VCaP (cell line): ENCODE data around the gene BEND6.

ENCODE experiments used
- H3K27ac ChIP-seq: fragments of 450-650 bp; 2 replicates; pipeline ENCODE4 v1.5.1; 2017
- TF ChIP-seq, protein P1 (sequence below): fragments of 450-650 bp; conservative IDR thresholded peaks from 2 replicates; pipeline ENCODE4 v1.5.1; 2017; ENCODE audit warnings: mild to moderate bottlenecking, moderate library complexity

Gene BEND6

DNA sequence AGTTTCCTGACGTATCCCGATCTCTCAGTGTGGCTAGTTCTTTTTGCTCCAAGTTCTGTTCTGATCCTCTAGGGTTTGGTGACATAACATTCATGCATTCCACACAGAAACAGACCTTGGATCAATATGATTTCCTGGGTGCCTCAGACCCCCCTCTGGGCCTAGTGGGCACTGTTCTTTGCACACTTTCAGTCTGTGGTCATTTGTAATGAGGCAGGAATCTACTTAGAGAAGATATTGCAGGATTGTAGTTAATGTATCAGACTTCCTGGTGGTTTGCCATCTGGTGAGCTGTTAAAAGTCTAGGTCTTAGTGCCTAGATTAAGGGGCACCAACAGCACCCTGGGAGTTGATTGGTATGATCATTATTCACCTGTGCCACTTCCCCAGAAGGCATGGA, 7.5 kb downstream of the BEND6 start:
- TF ChIP-seq, protein P1, sequence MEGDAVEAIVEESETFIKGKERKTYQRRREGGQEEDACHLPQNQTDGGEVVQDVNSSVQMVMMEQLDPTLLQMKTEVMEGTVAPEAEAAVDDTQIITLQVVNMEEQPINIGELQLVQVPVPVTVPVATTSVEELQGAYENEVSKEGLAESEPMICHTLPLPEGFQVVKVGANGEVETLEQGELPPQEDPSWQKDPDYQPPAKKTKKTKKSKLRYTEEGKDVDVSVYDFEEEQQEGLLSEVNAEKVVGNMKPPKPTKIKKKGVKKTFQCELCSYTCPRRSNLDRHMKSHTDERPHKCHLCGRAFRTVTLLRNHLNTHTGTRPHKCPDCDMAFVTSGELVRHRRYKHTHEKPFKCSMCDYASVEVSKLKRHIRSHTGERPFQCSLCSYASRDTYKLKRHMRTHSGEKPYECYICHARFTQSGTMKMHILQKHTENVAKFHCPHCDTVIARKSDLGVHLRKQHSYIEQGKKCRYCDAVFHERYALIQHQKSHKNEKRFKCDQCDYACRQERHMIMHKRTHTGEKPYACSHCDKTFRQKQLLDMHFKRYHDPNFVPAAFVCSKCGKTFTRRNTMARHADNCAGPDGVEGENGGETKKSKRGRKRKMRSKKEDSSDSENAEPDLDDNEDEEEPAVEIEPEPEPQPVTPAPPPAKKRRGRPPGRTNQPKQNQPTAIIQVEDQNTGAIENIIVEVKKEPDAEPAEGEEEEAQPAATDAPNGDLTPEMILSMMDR, result no peak
- H3K27ac ChIP-seq, result no peak overlapping the region

DNA sequence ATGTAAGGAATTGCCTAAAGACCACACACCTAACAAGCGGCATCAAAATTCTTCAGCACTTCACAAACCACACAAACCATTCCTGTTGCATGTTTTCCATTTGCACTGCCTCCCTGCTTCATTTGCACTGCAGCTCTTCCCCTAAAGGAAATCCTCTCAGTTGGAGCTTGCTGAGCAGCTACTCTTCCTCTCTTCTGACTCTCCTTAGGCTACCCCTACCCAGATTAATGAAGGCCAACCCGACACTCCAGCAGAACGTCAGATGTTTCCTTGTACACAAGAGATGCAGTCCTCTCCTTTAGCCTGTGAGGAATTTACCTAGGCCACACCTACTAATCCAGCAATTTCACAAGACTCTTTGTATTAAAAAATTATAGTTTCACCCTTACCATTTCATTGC, 8.1 kb downstream of the BEND6 start:
- TF ChIP-seq, protein P1, result no peak
- H3K27ac ChIP-seq, result no peak overlapping the region

DNA sequence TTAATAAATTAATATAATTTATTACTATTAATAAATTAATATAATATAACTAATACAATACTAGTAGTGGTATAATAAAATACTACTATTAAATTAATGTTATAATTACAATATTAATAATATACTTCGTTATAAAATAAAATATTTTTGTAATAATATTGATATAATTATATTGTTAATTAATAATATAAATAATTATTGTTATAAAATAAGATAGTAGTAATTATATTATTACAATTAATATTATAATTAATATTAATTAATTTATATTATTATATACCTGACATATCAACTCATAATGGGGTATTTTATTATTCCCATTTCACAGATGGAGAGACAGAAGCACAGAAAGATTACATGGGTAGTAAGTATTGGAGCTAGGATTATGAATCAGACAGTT, 8.9 kb downstream of the BEND6 start:
- no peak overlapping the region for H3K27ac ChIP-seq
- TF ChIP-seq, protein P1, result no peak

DNA sequence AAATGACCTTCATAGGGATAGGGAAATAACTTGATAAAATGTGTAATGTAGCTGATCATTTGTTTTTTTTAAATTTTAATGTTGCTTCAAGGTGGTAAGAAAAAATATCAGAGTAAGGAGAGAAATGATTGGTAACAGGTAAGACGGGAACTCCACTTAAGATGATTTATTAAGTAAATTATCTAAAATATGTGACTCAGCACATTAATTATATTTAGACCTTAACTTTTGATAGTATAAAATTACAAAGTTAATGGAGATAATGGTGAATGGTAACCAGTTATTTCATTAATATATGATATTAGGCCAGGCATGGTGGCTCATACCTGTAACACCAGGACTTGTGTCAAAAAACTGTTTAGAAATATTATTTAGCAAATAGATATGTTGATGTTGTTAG, 10.2 kb downstream of the BEND6 start:
- TF ChIP-seq, protein P1, result no peak

DNA sequence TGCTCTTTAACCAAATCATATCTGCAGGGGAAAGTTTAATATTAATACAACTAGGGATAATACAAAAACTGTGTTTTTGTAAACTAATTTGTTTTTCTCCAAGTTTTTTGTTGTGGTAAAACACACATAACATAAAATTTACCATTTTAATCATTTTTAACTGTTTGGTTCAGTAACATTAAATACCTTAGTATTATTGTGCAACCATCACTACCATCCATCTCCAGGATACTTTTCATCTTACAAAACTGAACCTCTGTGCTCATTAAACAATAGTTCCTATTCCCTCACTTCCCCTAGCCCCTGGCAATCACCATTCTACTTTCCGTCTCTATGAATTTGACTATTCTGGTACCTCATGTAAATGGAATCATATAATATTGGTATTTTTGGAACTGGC, 15.9 kb downstream of the BEND6 start:
- H3K27ac ChIP-seq, result no peak overlapping the region
- TF ChIP-seq, protein P1, result no peak

More for the DNA sequence above, 10.2 kb downstream of the BEND6 start:
- no peak overlapping the region for H3K27ac ChIP-seq

DNA sequence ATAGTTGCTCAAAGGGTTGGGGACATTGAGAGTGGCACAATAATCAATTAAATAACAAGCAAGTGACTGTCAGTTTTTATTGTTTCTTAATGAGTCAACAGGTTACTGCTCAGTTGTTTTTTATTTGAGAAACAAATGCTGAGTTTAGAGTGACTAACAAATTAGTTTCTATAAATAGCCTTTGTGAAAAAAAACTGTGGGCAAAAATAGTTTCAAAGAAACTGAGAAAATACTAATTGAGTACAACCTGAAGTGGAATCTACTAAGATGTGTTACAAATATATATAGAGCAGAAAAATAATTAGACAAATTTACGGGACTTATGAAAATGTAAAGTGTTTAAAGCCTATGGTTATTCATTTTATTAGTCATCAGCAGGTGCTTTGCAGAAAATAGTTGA, 22.3 kb downstream of the BEND6 start:
- TF ChIP-seq, protein P1, result no peak
- H3K27ac ChIP-seq, result no peak overlapping the region

DNA sequence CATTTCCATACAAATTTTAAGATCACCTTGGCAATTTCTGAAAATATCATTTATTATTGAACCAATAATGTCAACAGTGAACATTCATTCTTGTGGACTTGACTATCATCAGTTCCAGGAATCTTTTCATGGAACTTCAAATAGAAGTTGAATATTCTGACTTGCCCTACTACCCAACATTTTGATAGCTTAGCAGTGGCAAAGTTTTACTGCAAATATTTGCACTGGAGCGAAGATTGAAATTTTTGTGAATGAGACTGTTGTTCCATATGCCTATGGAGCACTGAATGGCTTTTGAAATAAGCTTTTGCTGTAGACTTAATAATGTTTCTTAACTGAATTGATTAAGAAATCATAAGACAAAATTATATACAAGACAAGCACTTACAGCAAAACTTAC, 23.6 kb downstream of the BEND6 start:
- TF ChIP-seq, protein P1, result no peak
- H3K27ac ChIP-seq, result no peak overlapping the region

DNA sequence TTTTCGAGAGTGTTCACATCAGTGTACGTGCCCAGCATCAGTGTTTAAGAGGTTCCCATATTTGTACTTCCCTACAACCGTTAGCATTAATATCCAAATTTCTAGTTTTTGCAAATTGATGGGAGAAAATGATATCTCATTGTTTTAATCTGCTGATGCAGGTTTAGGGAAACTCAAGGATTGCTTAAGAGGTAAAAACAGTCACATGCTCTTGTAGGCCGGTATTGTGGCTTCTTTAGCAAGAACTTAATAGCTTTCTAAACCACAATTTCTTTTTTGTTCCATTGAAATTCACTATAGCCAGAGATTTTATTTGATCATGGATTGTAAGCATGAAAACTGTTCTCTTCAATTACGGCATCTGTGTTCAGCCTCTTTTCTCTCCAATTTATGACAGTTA, 29.5 kb downstream of the BEND6 start:
- TF ChIP-seq, protein P1, result no peak
- H3K27ac ChIP-seq, result no peak overlapping the region
